CMK (cell line): ENCODE data around the gene PTPRD.
"Not testable (repeated sequence)": the region's sequence is repeated elsewhere in the genome, so short reads cannot be mapped to it uniquely, and the experiment has no call there.

Source experiments
- DNase-seq: peaks from one replicate; pipeline ENCODE4 v3.0.0-alpha.2; 2010; ENCODE audit warnings: low read depth

PTPRD gene

DNA sequence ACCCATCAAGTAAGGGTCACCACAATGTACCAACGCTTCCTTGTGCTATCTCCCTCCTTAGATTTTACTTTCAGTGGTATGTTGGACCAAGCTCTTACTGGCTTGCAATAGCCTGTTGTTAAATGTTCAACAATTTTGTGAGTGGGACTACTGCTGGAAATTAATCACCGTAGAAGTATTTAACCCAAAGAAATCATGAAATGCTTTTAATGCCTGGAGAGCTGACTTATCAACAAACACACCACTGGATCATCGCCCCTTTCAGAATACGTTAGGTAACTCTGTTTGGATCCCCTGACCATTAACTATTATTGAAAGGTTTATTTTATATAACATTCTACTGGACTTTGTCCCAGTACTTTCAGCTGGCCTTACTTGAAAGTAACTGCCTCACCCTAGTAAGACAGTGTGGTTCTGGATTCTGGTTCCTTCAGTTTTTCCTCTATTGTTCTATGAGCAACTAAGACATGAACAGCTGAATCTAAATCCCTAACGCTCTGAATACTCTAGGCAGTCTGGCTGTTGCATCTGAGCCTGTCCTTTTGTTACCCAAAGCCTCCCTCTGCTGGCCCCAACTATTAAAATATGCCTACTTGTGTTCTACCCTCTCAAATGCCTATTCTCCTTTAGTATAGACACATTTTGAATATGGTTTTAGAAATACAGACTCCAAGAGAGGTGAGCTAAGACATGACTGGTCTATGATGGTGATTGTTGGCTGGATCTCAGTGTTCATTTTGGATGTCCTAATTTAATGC, 1609.8 kb downstream of the PTPRD start:
- DNase-seq, result no peak

DNA sequence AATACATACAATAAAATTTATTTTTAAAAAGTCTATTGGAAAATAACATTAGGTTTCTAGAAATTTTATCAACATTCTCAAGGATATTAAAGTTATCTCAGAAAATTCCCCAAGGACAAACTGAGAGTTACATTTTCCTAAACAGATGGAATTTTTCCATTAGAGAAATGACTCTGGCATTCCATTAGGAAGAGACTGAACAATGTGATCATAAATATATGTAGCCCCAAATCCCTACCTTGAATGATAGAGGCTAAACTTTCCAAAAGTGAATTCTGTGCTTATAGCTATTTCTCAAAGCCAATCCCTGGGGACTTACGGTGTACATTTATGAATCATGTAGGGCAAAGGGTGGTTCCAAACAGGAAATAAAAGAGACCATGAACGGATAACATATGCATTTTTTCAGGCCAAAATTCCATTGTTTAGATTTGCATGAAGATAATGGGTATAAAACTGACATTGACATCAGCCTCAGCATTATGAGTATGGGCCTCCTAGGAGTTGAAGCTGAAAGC, 1632.2 kb downstream of the PTPRD start:
- no peak for DNase-seq

DNA sequence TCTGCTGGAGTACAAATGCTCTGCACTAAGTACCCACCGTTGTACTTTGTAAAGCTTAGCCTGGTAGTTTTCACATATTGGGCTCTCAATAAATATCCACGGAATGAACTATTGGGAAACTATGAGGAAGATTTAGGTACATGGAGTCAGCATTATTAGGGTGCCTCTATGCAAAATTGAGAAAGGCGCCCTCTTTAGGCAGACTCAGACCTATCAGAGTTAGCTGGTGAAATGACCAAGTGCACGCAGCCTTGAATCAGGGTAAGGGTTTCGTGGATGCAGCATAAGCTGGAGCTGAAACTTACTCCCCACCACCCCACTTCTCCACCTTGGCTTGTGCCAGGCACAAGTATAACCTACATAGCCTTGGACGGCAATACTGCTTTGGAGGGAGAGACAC, 1634.5 kb downstream of the PTPRD start:
- DNase-seq, result no peak

DNA sequence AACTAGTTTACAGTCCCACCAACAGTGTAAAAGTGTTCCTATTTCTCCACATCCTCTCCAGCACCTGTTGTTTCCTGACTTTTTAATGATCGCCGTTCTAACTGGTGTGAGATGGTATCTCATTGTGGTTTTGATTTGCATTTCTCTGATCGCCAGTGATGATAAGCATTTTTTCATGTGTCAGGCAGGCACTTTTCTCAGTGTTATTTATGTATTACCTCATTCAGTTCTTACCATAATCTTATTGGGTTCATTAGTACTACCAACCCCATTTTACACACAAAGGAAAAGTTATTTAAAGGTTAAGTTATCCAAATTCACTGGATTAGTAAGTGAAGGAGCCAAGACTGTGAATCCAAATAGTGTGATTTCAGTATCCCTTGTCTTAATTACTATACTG, 1644.5 kb downstream of the PTPRD start:
- DNase-seq, result not testable (repeated sequence)

DNA sequence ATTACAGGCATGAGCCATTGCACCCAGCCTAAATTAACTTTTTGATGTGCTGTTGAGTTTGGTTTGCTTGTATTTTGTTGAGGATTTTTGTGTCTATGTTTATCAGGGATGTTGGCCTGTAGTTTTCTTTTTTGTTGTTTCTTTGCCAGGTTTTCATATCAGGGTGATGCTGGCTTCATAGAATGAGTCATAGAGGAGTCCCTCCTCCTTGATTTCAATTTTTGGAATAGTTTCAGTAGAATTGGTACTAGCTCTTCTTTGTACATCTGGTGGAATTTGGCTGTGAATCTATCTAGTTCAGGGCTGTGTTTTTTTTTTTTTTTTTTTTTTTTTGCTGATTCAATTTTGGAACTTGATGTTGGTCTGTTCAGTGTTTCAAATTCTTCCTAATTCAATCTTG, 1648.9 kb downstream of the PTPRD start:
- no peak for DNase-seq

DNA sequence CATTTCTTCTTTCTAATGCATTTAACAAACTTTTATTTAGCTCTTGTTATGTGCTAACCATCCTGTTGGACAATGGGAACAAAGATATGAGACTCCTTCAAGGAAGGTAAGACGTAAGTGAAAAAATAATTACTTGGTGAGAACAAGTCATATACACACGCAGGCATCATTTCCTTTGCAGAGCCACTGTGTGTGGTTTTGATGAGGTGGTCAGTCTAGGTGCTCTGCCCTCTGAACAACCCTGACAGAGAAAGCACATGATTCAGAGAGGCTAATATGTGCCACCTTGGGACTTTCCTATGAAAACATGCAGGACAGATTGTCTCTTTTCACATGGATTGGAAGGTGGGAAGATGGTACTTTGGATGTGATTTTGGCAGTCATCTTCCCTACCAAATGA, 1650.7 kb downstream of the PTPRD start:
- DNase-seq, result no peak

DNA sequence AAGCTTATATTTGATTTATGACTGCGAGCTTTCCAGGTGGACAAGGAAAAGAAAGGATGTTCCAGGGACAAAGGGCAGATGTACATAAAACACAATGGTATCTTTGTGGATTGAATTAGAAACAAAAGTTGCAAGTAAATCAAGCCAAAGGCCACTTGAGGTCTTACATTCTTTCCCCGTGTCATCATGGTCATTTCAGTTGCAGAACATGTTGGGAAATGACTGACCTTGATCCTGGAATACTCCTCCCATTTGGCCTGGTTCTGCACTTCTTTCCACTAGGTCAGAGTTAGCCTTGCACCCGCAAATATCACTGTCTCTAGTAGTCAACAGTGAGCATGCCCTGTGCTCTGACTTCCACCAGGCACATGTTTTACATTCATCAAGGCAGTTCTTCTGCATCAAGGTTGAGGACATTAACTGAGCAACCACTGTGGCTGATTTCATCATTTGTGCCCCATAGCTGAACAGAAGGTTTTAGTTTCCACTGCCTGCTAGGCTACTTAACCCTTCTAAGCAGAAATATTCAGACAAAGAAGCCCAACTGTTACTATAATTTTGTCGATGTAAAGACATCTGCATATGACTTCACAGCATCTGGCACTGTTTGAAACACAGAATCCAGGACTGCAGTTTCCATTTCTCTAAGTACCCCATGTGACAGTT, 1651.5 kb downstream of the PTPRD start:
- DNase-seq, result no peak

DNA sequence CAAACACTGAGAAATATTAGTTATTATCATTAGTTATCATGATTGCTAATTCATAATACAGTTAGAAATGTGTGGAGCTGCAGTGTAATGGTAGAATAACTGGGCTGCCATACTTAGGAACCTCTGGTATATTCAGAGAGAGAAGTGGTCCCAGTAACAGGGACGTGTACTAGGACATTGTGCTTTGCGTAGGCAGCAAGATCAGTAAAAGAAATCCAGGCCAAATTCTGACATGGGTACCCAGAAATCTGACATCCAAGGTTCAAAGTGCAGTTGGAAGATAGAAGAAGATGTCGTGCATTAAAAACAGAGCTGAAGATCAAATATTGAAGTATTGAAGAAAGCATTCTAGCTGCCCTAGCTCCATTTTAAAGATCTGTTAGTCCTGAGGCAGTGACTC, 1652.5 kb downstream of the PTPRD start:
- DNase-seq, result no peak

DNA sequence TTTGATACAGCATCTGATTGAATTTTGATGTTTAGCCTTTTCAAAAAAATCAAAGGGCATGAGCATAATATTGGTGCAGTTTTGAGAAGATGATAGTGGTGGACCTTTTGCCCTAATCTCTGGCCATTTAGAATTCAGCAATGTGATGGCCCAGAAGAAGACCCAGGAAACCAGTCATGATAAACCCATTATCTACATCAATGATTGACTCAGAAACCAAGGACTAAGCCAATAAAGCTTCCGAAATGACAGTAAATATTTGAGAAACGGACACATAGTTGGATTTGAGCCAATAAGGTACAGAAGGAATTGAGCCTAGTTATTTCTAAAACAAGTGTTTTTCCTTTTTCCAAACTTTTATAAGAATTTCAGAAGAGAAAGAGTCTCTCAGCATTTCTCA, 1654.4 kb downstream of the PTPRD start:
- no peak for DNase-seq

DNA sequence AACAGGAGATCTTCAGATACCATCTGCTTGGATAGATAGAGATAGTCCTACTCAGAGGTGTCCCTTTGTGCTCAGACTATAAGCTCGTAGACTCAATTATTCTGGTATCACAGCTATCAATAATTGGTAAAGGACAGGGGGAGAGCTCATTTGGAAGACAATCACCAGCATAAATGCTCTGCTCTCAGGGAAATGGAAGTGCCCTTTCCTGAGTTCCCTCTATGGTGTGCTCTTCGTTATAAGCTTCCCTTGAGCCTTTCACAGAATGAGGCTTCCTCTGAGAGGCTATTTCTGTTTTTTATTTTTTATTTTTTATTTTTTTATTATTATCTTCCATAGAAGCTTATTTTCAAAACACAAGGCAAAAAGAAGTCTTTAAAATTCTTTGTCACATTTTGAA, 1657.5 kb downstream of the PTPRD start:
- DNase-seq, result no peak

DNA sequence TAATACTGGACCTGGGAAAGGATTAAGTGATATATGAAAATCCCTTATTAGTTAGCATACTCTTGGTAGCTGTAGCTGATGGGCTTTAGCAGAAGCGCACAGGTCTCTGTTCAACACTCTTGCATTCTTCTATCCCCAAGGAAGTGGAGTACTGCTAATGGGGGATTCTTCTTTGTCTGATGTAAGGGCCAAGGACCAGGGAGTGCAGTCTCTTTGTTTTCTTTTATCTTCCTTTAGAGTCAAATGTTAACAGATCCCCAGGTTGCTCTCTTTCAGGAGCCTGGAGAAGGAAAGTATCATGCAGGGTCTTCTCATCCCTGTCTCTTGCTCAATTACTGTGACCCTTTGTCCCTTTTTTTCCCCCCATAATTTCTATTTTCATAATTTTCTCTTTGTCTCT, 1666.3 kb downstream of the PTPRD start:
- DNase-seq, result no peak

DNA sequence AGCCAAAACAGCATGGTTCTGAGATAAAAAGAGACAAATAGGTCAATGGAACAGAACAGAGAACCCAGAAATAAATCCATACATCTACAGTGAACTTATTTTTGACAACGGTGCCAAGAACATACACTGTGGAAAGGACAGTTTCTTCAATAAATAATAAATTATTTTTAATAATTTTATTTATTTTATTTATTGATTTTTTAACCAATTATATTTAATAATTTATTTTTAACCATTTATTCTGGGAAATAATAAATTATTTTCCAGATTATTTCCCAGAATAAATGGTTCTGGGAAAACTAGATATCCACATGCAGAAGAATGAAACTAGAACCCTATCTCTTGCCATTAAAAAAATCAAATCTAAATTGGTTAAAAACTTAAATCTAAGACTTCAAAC, 1669.4 kb downstream of the PTPRD start:
- no peak for DNase-seq

DNA sequence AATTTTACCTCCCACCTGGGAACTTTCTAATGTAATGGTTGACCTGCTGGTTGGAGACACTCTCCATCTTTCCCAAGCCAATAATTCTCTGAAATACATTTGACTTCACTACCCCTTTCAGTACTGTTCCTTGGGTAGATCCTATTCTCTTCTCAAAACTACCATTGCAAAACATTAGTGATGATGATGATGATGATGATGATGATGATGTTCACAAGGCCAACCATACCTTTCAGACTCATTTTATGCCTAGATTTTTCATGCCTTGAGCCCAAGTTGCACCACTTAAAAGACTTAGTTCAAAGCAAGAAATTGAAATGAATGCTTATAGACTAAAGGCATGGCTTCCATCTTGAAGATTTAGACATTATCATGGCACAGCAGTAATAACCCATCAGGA, 1672.2 kb downstream of the PTPRD start:
- no peak for DNase-seq

DNA sequence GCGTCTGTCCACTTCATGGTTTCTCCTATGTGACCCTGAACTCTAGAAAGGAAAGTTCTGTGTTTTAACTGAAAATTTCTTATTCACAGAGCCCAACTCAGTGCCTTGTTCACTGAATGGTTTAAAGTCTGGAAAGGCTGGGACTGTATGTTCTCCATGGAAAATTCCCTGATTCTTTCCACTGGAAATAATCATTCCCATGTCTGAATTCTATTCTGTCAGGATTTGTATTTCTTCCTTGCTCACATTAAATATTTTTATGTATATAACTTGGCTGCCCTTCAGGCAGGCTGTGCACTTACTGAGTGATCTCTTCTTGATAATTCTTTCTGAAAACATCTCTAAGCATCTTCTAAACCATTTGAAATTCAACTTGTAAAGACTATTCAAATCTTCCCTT, 1686.3 kb downstream of the PTPRD start:
- no peak for DNase-seq

DNA sequence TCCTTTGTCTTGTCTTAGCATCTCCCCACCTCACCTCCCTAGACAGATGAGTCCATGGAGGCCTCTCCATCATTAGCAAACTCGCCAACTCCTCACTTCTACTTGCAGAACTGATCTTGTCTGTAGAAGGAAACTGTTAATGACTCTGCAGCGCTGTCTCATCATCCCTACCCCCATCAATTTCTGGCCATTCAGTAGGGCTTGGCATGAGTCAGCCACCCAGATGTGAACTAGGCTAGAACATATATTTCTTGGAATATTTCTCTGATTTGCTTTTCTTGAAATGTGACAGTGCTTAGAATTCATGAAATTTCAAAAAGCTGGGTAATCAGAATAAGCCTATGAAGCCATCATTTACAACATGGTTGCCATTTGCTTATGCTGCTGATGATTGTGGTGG, 1688.2 kb downstream of the PTPRD start:
- no peak for DNase-seq

DNA sequence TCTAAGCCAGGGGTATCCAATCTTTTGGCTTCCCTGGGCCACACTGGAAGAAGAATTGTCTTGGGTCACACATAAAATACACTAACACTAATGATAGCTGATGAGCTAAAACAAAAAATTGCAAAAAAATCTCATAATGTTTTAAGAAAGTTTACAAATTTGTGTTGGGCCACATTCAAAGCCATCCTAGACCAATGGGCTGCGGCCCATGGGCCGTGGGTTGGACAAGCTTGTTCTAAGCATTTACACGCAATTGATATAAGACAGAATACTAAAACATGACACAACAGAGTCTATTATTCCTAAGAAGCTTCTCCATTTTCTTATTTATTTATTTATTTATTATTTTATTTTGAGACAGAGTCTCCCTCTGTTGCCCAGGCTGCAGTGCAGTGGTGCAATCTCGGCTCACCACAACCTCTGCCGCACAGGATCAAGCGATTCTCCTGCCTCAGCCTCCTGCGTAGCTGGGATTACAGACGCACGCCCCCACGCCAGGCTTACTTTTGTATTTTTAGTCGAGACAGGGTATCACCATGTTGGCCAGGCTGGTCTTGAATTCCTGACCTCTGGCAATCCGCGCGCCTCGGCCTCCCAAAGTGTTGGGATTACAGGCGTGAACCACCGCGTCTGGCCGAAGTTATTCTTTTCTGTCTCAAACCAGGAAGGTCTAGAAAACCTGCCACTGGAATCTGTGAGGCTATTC, 1692.2 kb downstream of the PTPRD start:
- DNase-seq, result not testable (repeated sequence)

DNA sequence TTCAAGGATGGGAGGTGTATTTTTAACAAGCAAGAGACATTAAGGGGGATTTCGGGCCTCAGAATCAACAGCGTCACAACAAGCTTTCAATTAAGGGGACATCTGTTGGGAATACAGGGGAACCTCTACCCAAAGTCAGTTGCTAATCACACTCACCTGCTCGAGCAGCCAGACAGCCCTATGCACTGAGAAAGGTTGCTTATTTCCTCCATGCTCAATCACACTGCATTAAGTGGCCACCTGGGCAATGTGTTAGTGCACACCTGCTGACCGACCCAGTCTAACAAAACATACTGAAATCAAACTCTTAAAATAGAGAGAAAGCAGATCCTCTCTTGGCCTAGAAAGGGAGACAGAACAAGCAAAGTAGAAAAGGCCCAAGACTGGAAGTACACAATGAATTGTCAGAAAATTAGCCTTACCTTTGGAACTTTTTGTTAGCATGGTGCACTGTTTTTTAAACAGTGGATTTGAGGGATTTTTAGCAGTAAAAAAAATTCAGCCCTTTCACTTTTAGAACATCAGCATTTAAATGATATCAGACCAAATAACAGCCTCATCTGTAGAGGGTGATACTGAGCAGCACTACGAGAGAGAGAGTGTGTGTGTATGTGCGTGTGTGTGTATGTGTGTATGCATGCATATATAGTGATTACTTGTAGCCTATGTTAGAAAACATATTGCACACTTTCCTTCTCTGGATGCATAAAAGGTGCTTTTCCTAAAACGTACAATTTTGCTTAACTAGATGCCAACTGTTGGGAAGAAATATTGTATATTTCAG, 1694.7 kb downstream of the PTPRD start:
- DNase-seq, result no peak

DNA sequence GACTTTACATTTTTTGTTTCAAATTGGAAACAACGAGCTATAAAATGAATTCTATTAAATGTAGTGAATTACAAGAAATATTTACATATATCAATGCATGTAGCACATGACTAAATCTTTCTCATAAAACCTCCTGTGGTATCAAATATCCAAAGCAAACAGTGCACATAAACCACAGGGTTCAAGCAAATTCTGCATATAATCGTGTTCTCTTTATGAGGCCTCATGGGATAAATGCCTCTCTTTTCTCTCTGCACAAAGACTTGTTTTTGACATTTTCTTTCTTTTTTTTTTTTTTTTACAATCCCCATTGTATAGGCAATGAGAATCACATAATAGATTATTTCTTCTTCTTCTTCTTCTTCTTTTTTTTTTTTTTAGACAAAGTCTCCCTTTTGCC, 1696.0 kb downstream of the PTPRD start:
- DNase-seq, result no peak

DNA sequence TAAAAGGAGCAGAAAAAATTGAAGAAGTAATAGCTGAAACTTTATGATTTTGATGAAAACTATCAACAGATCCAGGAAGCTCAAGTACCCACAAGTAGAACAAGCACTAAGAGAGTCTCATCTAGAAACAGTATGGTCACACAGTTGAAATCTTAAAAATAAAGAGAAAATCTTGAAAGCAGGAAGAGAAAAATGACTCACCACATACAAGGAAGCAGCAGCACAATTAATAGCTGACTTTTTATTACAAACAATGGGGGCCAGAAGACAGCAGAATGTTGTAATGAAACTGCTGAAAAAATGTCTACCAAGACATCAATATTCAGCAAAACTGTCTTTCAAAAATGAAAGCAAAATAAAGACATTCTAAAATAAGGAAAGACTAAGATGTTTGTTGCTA, 1704.9 kb downstream of the PTPRD start:
- no peak for DNase-seq

DNA sequence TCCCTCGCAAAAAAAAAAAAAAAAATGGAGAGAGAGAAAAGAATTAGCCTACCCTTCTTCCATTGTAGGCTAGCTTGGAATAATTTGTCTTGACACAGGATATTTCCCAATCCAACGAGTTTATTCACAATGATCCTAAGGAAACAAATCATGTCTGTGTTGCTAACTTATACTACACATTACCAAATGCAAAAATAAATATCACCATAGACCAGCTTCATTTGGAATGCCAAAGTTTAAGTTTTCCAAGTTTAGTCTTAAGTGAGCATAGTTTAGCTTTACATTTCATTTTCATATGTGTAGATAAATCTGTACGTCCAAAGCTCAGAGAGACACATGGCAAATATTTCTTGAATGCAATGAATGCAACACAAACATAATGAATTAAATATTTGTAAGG, 1707.1 kb downstream of the PTPRD start:
- DNase-seq, result no peak

DNA sequence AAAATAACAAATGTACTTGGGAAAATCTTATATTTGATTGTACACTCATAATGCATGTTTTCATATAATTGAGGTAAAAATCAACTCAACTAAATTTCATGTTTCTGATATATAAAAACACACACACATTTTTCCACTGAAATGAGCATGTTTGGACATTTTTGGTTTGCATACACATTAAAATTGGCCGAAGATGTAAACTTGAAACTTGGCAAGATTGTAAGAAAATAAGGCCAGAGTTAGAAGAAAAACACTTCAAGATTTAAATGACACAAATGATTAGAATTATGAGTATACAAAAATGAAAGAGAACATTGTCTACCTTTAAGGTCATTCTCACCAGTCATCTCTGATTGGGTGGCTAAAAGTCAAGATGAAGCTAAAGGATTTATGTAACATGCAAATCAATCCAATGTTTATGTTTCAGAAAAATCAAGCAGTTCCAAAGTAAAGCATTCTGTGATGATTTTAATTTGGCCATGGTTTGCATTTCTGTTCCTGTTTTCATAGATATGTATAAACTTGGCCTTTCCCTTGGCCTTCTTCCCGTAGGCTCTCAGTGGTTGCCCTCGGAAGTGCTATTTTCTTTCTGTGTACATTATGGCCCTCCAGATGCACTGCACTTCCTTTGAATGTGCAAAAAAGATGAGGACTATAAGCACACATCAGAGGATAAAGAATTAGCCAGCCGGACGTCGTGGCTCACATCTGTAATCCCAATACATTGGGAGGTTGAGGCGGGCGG, 1707.9 kb downstream of the PTPRD start:
- no peak for DNase-seq

DNA sequence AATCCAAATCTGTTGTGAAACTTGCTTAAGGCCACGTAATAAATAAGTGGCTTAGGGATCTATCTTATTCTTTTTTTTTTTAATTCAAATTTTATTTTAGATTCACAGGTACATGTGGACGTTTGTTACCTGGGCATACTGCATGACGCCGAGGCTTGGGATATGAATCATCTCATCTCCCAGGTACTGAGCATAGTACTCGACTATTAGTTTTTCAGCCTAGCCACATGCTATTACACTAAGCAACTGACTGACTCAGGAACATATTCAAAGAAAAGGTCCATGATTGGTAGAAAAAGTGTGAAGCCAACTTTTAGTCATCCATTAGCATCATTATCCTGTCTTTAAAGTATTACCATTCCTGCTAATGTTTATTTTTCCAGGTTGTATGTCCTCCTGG, 1709.7 kb downstream of the PTPRD start:
- no peak for DNase-seq
